OCI-LY7 (cell line): ENCODE data around the gene OSCP1. TPM values are rescaled to one million over a fixed set of nuclear protein-coding genes. Genes with fewer than 3 reads are reported as not detected.

Source experiments
- BruUV-seq: library from RNA; stranded (reverse); fragments of 400-500 nt; replicated peaks from 2 replicates; lab custom pipeline; 2021; lab: Mats Ljungman, UMichigan
- CTCF ChIA-PET: fragments of 300-600 bp; sonication (Branson Sonifier 250); formaldehyde crosslinking; loops from one replicate; lab custom pipeline; 2022; ENCODE audit warnings: antibody characterized with exemption; ENCODE audit not compliant: unreplicated experiment; lab: Charles Lee
- POLR2A ChIA-PET: fragments of 300-600 bp; sonication (Branson Sonifier 250); formaldehyde crosslinking; loops from one replicate; lab custom pipeline; 2022; ENCODE audit warnings: antibody characterized with exemption; lab: Charles Lee
- DNase-seq: peaks from one replicate; pipeline ENCODE4 v3.0.0-alpha.2; 2015; ENCODE audit warnings: low spot score
- H2AFZ ChIP-seq: fragments of 200-600 bp; sonication (generic), shearing (Covaris generic); 2 replicates; pipeline ENCODE4 v1.6.1; 2014; ENCODE audit warnings: mild to moderate bottlenecking, antibody characterized with exemption, low read length, moderate library complexity
- H3K27ac ChIP-seq: fragments of 200-600 bp; sonication (generic); 2 replicates; pipeline ENCODE4 v1.5.1; 2014; ENCODE audit warnings: mixed run types, low read depth, mild to moderate bottlenecking, moderate library complexity, low read length, inconsistent platforms; ENCODE audit not compliant: poor library complexity, severe bottlenecking
- H3K36me3 ChIP-seq: fragments of 200-600 bp; sonication (generic); 2 replicates; pipeline ENCODE4 v1.6.1; 2014; ENCODE audit warnings: mild to moderate bottlenecking, antibody characterized with exemption, low read length, moderate library complexity, mixed read lengths; ENCODE audit not compliant: insufficient read depth
- H3K4me1 ChIP-seq: fragments of 200-600 bp; sonication (generic); 2 replicates; pipeline ENCODE4 v1.5.1; 2014; ENCODE audit warnings: mild to moderate bottlenecking, low read length; ENCODE audit not compliant: insufficient read depth, poor library complexity, severe bottlenecking
- H3K4me2 ChIP-seq: fragments of 200-600 bp; sonication (generic); 2 replicates; pipeline ENCODE4 v1.6.1; 2014; ENCODE audit warnings: mild to moderate bottlenecking, low read length
- H3K4me3 ChIP-seq: fragments of 200-600 bp; sonication (generic); 2 replicates; pipeline ENCODE4 v1.5.1; 2014; ENCODE audit warnings: mild to moderate bottlenecking, low read depth, low read length; ENCODE audit not compliant: poor library complexity, severe bottlenecking
- H3K79me2 ChIP-seq: fragments of 200-600 bp; sonication (generic); 2 replicates; pipeline ENCODE4 v1.6.1; 2016; ENCODE audit warnings: low read depth, mild to moderate bottlenecking, low read length, moderate library complexity, mixed read lengths; ENCODE audit not compliant: insufficient read depth
- H3K9me2 ChIP-seq: fragments of 200-600 bp; sonication (generic); 2 replicates; pipeline ENCODE4 v1.6.1; 2016; ENCODE audit warnings: mild to moderate bottlenecking, low read length, mixed read lengths; ENCODE audit not compliant: insufficient read depth
- H3K9me3 ChIP-seq: fragments of 200-600 bp; sonication (generic); 2 replicates; pipeline ENCODE4 v1.6.1; 2014; ENCODE audit warnings: mild to moderate bottlenecking, mixed run types, low read length, mixed read lengths
- H4K20me1 ChIP-seq: fragments of 200-600 bp; sonication (generic); 2 replicates; pipeline ENCODE4 v1.6.1; 2014; ENCODE audit warnings: mild to moderate bottlenecking, antibody characterized with exemption, low read length, moderate library complexity, mixed read lengths; ENCODE audit not compliant: insufficient read depth
- EZH2phosphoT487 ChIP-seq: fragments of 200-600 bp; sonication (generic); IDR thresholded peaks from 2 replicates; pipeline ENCODE4 v1.6.1; 2018; ENCODE audit warnings: low read depth, borderline replicate concordance, mild to moderate bottlenecking, mixed run types, antibody characterized with exemption, low read length, moderate library complexity, mixed read lengths
- intact Hi-C: fragments of 100-400 bp; cut with micrococcal nuclease; formaldehyde crosslinking; loops from one replicate; pipeline ENCODE4 v1.10.0; 2022; ENCODE audit not compliant: unreplicated experiment
- total RNA-seq, 2 experiments: library from RNA; depleted of rRNA in 1 of 2; stranded (reverse); fragments of >200 nt in 1 of 2; shearing (Covaris generic) in 1 of 2; gene quantifications; 2 replicates each; pipeline ENCODE4 v1.2.3, GENCODE V29; 2014 to 2022
- TF ChIP-seq, protein P1 (sequence below): fragments of 200-600 bp; sonication (generic); conservative IDR thresholded peaks from 2 replicates; pipeline ENCODE4 v1.5.1; 2014; ENCODE audit warnings: mild to moderate bottlenecking, antibody characterized with exemption, low read length, moderate library complexity, mixed read lengths

Gene OSCP1
- total RNA-seq, 2 experiments from 2014 or later, result 0.82 to 3.5 TPM

DNA sequence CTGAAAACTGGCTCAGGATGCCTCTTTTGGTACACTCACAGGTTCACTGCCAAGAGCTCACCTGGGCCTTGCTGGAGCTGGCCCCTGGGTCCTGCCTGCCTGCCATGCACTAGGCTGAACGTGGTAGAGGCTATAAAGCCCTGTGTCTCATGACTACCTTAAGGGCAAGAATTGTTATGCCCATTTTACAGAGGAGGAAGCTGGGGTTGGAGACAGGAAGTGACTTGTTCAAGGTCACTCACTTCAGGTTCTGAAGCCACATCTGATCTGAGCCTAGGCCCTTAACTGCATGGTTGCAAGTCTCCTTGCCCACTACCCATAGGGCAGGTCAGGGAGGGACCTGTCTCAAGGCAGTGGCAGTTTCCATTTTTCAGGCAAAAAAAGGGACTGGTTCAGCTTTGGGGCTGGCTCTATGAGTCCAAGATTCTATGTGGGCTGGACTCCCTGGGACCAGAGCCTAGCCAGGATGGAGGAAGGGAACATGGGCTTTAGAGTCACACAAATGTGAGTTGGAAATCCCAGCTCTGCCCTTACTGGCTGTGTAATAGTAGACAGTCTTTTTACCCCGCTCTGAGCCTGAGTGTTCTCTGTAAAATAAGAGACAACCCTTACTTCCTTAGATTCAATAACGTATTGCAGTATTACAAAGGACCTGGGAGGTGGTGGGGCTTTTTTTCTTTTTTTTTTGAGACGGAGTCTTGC, 72.3 kb downstream of the OSCP1 start:
- BruUV-seq, result no TSS peak
- POLR2A ChIA-PET, result interaction anchor here (0.6 to 2.5 kb wide), 3 partner anchors 9 to 31 kb away, joined by 3 to 13 read pairs (median 4); no protein-coding TSS in a partner anchor
- H3K4me3 ChIP-seq, result peak overlapping the region; percentile 18
- CTCF ChIA-PET, result interaction anchor here (0.8 kb wide), 1 partner anchor 12 kb away, joined by 3 read pairs; no protein-coding TSS in a partner anchor
- H3K36me3 ChIP-seq, result peaks cover 38% of the 10 kb centered on the region
- H4K20me1 ChIP-seq, result no peaks in the 10 kb centered on the region
- H3K4me1 ChIP-seq, result peaks cover 68% of the 10 kb centered on the region
- peak overlapping the region; percentile 61 for H3K27ac ChIP-seq
- peak; percentile 46 for DNase-seq
- H3K4me2 ChIP-seq, result peak overlapping the region; percentile 58
- intact Hi-C loops, result no loop called here
- TF ChIP-seq EZH2phosphoT487, result no peak
- TF ChIP-seq, protein P1, sequence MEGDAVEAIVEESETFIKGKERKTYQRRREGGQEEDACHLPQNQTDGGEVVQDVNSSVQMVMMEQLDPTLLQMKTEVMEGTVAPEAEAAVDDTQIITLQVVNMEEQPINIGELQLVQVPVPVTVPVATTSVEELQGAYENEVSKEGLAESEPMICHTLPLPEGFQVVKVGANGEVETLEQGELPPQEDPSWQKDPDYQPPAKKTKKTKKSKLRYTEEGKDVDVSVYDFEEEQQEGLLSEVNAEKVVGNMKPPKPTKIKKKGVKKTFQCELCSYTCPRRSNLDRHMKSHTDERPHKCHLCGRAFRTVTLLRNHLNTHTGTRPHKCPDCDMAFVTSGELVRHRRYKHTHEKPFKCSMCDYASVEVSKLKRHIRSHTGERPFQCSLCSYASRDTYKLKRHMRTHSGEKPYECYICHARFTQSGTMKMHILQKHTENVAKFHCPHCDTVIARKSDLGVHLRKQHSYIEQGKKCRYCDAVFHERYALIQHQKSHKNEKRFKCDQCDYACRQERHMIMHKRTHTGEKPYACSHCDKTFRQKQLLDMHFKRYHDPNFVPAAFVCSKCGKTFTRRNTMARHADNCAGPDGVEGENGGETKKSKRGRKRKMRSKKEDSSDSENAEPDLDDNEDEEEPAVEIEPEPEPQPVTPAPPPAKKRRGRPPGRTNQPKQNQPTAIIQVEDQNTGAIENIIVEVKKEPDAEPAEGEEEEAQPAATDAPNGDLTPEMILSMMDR, result no peak
- H3K79me2 ChIP-seq, result peaks cover 86% of the 10 kb centered on the region; the same call in 1 of the 2 replicates
- no peaks in the 10 kb centered on the region for H3K9me2 ChIP-seq
- H2AFZ ChIP-seq, result no peak overlapping the region
- no peaks in the 10 kb centered on the region for H3K9me3 ChIP-seq

- Histone ChIP-seq H4K20me1 (0 out of 2 replicates have a peak, but pooled peaks cover 4% of the 10 kb centered on the region), H3K4me2 (peak overlapping the region; percentile 76), H3K36me3 (peaks cover 37% of the 10 kb centered on the region; the same call in 1 of the 2 replicates), H3K9me3 (no peaks in the 10 kb centered on the region), H2AFZ (no peak overlapping the region), H3K4me3 (no peak overlapping the region), H3K4me1 (peaks cover 87% of the 10 kb centered on the region), H3K9me2 (no peaks in the 10 kb centered on the region), H3K79me2 (peaks cover 75% of the 10 kb centered on the region; the same call in 1 of the 2 replicates), H3K27ac (peak overlapping the region; percentile 62)
- DNase-seq, result no peak
- intact Hi-C loops, result no loop called here
- TF ChIP-seq, protein P1, result no peak
- no peak for TF ChIP-seq EZH2phosphoT487
- CTCF ChIA-PET, result no interaction called here
- POLR2A ChIA-PET, result interaction anchor here (0.6 to 1.7 kb wide), 4 partner anchors 10 to 28 kb away, joined by 5 to 9 read pairs (median 5); partner anchors contain the start of gene LSM10
- BruUV-seq, result no TSS peak
Observed at GRCh38 chr1:36372617-36373016, 77.6 kb downstream of the OSCP1 start.
